Activated CD8-positive, alpha-beta memory T cell treated with anti-CD3 and anti-CD28 coated beads, Interleukin-2, amount 50 U/mL, for 1 hour (primary cell): Measurements from ENCODE around the gene GALNT10.

Experiments
- DNase-seq: peaks from one replicate; pipeline ENCODE4 v3.0.0-alpha.2; 2020; ENCODE audit errors: extremely low read depth

The GALNT10 gene

GRCh38 chr5:154295551-154295950, 105.0 kb downstream of the GALNT10 start:
- no peak for DNase-seq

GRCh38 chr5:154296525-154297159, 106.1 kb downstream of the GALNT10 start:
- no peak for DNase-seq

DNA sequence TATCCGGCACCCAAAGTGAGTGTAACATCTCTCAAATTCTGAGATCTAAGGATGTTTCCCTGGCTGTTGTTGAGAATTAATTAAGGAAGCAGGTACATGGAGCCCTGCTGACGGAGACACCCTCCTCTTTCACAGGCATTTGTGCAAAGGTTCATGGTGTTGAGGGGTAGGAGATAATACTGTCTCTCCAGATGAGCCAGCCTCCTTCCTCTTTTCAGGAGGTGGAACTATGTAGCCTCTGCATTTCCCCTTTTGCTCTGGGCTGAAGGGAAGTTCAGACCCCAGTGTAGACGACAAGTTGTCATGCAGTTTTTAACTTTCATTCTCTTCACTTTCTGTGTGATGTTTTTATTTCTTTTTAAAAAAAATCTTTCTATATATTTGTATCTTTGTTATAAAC, 107.5 kb downstream of the GALNT10 start:
- DNase-seq: no peak

DNA sequence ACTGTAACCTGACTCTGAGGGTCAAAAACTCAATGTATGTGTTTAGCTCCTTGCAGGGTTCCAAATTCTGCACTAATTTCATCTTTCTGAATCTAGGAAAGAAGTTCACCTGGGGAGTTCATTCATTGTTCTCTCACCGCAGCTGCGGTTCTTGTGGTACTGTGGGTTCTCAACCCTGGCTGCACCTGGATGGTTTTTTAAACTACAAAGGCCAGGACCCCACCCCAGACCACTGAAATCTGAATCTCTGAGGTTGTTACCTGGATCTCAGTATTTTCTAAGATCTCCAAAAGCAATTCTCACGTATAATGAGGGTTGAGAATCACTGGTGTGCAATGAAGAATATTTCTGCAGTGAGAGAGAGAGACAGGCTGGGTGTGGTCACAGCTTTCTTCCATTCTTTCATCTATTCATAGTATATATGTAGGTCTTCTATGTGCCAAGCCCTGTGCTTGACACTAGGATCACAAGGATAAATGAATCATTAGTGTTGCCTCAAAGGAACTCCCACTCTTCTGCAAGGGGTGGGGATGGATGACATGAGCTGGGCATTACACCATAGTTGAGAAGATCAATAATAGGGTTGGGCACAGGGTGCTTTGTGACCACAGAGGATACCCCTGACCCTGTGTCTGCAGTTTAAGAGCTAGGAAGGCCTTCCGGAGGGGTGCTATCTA, 109.8 kb downstream of the GALNT10 start:
- DNase-seq: no peak

DNA sequence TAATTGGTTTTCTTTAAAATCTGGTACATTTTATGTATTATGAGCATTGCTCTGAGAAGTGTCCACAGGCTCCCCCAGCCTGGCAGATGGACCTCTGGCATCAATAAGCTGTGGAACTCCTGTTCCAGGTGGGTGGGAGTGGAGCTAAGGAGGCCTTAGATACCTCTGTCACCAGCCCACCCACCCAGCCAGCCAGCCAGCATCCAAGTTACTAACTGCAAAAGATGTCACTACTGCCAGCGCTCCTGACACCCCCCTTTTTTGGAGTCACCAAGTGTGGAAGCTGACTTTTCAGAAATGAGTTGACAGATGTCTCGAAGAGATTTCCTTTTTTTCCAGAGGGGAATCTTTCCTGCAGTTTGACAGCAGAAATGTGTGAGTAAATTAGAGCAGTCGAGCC, 111.2 kb downstream of the GALNT10 start:
- DNase-seq: no peak

- DNase-seq: no peak
Measured at GRCh38 chr5:154302161-154302560, 111.6 kb downstream of the GALNT10 start.

DNA sequence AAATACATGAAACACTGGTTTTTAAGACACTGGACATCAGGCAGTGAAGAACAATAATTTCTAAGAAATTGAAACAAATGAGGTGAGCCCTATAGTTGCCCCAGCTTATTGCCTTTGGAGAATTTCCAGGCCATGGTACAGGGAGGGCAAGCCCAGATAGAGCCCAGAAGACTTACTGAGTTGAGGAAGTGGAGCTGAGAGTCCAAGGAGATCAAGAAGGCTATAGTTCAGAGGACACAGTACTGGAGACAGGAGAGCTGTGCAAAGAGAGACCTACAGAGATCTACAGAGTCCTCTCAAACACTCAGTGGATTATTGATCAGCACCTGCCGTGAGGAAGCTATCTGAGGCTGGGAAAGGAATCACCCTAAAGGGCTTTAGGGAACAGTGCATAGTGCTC, 112.6 kb downstream of the GALNT10 start:
- DNase-seq: no peak

DNA sequence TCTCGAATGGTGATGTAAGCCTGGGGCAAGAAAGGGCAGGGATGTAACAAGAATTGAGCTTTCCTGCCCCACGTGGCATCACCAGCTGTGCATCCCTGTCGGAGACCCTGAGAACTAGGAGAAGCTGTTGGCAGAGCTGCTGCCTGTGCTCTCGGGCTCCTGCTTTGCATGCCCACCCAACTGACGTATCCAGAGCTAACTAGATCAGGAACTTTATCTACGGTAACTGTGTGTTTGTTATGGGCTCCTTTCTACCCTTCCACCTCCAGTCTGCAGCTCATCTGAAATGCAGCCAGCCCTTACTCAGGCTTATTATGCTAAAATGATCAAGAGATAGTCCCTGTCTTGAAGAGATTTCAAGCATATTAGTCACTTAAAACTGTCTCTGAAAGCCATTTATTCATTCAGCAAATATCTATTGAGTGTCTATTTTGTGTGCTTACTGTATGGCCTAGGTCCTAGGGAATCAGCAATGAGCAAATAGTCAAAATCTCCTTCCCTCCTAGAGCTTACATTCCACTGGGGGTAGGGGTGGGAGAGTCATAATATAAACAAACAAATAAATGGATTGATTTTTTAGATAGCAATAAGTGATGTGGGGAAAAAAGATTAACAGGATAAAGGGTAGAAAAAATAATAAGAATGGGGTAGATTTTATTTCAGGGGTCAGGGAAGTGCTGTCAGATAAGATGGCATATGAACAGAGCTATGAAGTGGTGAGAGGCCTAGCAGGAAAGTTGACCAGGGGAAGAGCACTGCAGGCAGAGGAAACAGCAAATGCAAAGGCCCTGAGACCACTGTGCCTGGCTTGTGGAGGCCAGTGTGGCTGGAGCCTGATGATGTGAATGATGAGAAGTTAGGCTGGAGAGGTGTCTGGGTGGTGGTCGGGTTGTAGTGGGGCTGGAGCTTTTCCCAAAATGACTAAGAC, 118.2 kb downstream of the GALNT10 start:
- DNase-seq: no peak

- no peak for DNase-seq
Measured at GRCh38 chr5:154309371-154309745, 118.8 kb downstream of the GALNT10 start.

DNA sequence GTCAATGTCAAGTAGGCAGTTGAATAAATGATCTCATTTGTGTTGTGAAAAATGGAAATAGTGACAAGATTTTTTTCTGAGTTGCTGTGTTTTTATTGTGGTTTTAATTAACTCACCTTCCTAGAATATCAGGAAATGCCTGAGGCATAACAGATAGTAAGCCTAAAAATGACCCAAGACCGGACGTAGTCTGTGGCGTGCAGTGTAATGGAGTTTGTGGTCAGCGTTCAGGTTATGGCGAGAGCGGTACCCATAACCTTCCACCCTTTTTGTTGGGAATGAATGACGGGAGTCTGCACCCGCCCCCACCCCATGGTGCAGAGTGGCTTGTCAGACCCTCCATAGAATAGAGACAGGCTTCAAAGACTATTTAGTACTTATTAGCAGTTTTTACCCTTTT, 119.3 kb downstream of the GALNT10 start:
- no peak for DNase-seq

DNA sequence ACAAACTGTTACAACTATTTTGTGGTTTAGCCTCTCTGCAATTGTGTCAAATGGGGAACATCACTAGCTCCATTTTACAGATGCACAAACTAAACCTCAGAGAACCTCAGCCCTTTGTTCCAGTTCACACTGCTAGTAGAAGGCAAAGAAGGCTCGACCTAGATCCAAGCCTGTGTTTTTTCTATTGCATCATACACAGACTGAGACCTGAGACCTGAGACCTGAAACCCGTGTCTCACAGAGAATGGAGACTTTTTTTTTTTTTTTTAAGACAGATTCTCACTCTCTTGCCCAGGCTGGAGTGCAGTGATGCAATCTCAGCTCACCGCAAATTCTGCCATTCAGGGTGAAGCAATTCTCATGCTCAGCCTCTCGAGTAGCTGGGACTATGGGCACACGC, 120.8 kb downstream of the GALNT10 start:
- DNase-seq: no peak

DNA sequence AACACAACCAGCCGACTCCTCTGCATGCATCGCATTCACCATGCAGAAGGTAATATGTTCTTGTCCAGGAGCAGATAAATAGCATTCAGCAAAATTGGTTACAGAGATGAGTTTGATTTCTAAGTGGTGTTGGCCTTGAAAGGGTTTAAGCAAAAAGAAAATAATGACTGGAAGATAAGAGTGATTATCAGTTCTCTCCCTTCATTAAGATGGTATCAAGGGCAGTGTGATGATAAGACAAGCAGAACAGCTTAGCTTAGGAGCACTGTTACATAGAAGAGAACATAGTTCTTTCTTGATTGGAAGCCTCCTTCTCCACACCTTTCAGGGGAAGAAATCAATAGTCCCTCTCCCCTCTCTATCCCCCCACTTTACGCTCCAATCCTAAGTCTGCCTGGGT, 121.5 kb downstream of the GALNT10 start:
- DNase-seq: no peak

- DNase-seq: no peak
Measured at GRCh38 chr5:154312576-154312975, 122.0 kb downstream of the GALNT10 start.

GRCh38 chr5:154313360-154314017, 123.0 kb downstream of the GALNT10 start:
- no peak for DNase-seq

- no peak for DNase-seq
Measured at GRCh38 chr5:154315196-154315595, 124.7 kb downstream of the GALNT10 start.

DNA sequence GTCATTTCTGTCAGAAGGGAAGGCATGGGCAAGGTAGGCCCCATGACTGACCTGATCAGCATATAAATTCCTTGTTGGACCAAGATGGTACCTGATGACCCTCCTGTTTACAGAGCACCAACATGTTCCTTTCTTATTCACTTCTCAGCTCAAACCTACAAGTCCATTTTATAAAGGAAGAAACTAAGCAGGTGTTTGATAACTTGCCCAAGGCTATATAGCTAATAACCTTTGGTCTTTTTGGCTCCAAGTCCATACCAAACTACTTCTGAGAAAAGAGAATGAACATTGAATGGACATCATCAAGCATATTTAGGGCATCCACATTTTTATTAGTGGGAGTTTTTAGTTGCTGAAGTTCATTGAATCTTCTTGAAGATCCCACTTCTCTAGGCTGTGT, 125.2 kb downstream of the GALNT10 start:
- no peak for DNase-seq

DNA sequence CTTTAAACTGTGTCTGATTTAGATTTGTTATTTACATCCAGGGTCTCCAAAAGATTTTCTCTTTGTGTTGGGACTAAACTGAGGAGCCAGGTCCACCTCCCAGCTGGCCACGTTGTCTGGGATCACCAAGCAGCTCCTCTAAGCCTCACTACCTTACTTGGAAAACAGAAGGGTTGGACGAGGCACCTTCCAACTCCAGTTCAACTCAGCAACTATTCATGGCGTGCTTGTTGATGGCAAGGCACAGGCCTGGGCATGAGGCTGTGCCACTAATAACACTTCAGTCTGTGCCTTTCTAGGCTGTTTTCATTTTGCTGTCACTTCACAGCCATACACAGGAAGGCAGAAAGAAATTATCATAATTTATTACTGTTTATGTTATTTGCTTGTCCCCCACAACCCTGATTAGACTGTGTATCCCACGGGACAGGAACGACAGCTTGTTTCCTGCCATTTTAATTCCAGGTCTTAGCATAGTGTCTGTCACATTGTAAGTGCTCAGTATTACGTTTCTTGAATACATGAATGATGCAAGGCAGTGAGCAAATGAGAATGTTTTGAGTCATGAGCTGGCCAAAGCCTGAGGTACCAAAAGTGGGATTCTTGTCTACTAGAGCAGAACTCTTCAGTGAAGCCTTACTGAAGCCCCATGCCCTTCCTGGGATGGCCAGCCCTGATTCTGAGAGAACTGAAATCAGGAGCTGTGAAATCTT, 125.8 kb downstream of the GALNT10 start:
- no peak for DNase-seq

- no peak for DNase-seq
Measured at GRCh38 chr5:154317916-154318315, 127.4 kb downstream of the GALNT10 start.

DNA sequence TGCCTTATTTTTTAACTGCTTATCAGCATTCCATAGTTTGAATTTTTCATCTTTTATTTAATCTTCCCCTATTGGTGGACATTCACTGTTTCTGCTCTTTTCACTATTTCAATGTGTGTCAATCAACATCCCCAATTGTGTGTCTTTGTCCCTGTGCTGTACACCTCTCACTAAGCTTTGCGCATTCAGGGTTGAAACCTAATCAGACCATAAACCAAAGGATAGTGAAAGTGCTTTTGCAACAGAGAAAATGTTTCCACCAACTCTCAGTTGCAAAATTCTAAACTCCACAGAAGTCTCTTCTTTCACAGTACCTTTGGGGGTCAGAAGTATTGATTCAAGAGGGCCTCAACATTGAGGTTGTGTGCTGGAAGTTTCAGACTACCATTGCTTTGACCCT, 128.2 kb downstream of the GALNT10 start:
- DNase-seq: no peak

DNA sequence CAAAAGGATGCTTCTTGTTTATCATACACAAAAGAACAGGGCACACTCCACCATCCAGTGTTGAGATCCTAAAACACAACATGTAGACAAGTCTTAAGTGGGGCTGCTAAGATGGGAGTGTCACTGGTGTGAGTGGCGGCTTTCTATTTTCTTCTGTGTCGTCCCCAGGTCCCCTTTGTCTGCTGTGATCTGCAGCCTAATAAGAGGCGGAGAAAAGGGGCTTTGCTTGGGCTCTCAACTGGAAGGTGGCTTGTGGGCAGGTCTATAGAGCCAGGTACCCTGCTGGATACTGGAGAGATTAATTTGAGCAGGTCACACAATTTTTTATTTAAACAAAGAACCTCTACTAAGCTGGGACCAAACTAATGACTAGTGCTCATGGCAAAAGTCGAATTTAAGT, 129.2 kb downstream of the GALNT10 start:
- no peak for DNase-seq

- DNase-seq: no peak
Measured at GRCh38 chr5:154320224-154321089, 129.9 kb downstream of the GALNT10 start.
